ENCODE measurements around the gene ASXL2. TPM values are rescaled to one million over a fixed set of nuclear protein-coding genes. Genes with fewer than 3 reads are reported as not detected.
"Not testable (repeated sequence)": the region's sequence is repeated elsewhere in the genome, so short reads cannot be mapped to it uniquely, and the experiment has no call there.

ASXL2 gene
- total RNA-seq, 1 donor from 2014 or later: 39.3 TPM

DNA sequence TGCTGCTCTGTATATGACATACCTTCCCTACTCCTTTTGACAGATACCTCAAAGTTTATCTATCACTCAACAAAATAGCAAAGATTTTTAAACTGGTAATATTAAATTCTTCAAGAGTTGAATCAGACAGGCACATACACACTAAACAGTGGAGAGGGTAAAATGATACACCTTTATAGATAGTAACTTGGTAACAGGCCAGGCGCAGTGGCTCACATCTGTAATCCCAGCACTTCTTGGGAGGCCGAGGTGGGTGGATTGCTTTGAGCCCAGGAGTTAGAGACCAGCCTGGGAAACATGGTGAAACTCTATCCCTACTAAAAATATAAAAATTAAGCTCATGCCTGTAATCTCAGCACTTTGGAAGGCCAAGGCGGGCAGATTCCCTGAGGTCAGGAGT, 23.2 kb downstream of the ASXL2 start:
- no peak for DNase-seq
- H3K9me3 ChIP-seq: no peaks in the 10 kb centered on the region
- peaks cover 30% of the 10 kb centered on the region for H3K4me1 ChIP-seq
- no peak overlapping the region for H3K27ac ChIP-seq
- no peaks in the 10 kb centered on the region for H3K27me3 ChIP-seq (ENCODE audit: low read depth)
- H3K4me3 ChIP-seq: no peak overlapping the region
- intact Hi-C loops (cut with DNase I): no loop called here
- ATAC-seq: no peak
- no peaks in the 10 kb centered on the region for H3K36me3 ChIP-seq
- TF ChIP-seq CTCF (IDR thresholded peaks at IDR 0.05): no peak

- intact Hi-C loops (cut with DNase I): no loop called here
- Histone ChIP-seq H3K4me1 (peaks cover 30% of the 10 kb centered on the region), H3K9me3 (no peaks in the 10 kb centered on the region), H3K36me3 (no peaks in the 10 kb centered on the region), H3K4me3 (no peak overlapping the region), H3K27me3 (ENCODE audit: low read depth) (no peaks in the 10 kb centered on the region), H3K27ac (no peak overlapping the region)
- DNase-seq: no peak
- no peak for TF ChIP-seq CTCF (IDR thresholded peaks at IDR 0.05)
- ATAC-seq: no peak
Measured at GRCh38 chr2:25854613-25855012, 23.7 kb downstream of the ASXL2 start.

- ATAC-seq (peak in 1 of 2 donors; percentile 24), DNase-seq (no peak)
- Histone ChIP-seq H3K4me1 (peaks cover 30% of the 10 kb centered on the region), H3K4me3 (no peak overlapping the region), H3K27ac (no peak overlapping the region), H3K36me3 (no peaks in the 10 kb centered on the region), H3K9me3 (no peaks in the 10 kb centered on the region), H3K27me3 (ENCODE audit: low read depth) (no peaks in the 10 kb centered on the region)
- intact Hi-C loops (cut with DNase I): no loop called here
- TF ChIP-seq CTCF (IDR thresholded peaks at IDR 0.05): no peak
Measured at GRCh38 chr2:25853038-25853638, 25.1 kb downstream of the ASXL2 start.

DNA sequence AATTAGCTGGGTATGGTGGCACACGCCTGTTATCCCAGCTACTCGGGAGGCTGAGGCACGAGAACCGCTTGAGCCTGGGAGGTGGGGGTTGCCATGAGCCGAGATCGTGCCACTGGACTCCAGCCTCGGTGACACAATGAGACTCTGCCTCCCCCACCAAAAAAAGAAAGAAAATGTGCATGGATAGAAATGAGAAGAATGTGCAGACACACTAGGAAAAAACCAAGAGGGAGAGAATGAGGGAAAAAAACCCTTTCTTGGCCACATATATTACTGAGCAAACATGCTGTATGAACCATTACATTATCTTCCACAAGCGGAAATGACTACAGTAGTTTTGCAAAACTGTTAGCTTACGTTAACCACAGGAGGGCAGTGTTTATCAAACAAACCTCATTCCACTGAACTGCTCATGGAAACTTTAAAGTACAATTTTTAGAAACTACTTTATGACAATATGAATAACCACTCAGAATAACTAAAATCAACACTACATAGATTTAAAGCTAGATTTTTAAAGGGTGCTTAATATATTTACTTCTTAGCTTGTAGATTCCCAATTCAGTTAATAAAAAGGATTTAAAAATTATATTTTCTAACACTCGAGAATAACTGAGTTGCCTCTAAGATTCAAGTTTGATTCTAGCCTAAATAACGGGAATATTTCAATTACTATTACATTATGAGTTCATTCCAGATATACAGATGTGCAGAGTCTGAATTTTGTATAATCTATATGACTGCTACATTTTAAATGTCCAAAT, 26.4 kb downstream of the ASXL2 start:
- H3K27ac ChIP-seq: no peak overlapping the region
- H3K4me3 ChIP-seq: peak overlapping the region; percentile 14
- ATAC-seq (peak; percentile 95), DNase-seq (no peak)
- intact Hi-C loops (cut with DNase I): no loop called here
- H3K4me1 ChIP-seq: peaks cover 25% of the 10 kb centered on the region
- H3K36me3 ChIP-seq: no peaks in the 10 kb centered on the region
- TF ChIP-seq CTCF (IDR thresholded peaks at IDR 0.05): peak; percentile 72
- H3K9me3 ChIP-seq: no peaks in the 10 kb centered on the region
- H3K27me3 ChIP-seq (ENCODE audit: low read depth): no peaks in the 10 kb centered on the region

- H3K27me3 ChIP-seq (ENCODE audit: low read depth); H3K9me3 ChIP-seq; ATAC-seq; intact Hi-C loops (cut with DNase I); H3K4me3 ChIP-seq; H3K36me3 ChIP-seq; H3K27ac ChIP-seq; DNase-seq: not testable (repeated sequence)
- peaks cover 25% of the 10 kb centered on the region for H3K4me1 ChIP-seq
Measured at GRCh38 chr2:25850400-25850799, 27.9 kb downstream of the ASXL2 start.

DNA sequence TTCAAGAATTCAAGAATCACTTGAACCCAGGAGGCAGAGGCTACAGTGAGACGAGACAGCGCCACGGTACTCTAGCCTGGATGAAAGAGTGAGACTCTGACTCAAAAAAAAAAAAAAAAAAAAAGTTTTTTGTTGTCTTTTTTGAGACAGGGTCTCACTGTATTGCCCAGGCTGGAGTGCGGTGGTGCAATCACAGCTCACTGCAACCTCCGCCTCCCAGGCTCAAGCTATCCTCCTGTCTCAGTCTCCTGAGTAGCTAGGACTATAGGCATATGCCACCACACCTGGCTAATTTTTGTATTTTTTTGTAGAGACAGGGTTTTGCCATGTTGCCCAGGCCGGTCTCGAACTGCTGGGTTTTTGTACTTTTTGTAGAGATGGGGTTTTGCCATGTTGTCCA, 28.9 kb downstream of the ASXL2 start:
- H3K4me3 ChIP-seq; H3K9me3 ChIP-seq; intact Hi-C loops (cut with DNase I); DNase-seq; H3K27me3 ChIP-seq (ENCODE audit: low read depth); ATAC-seq; H3K27ac ChIP-seq: not testable (repeated sequence)
- Histone ChIP-seq H3K4me1 (peaks cover 25% of the 10 kb centered on the region), H3K36me3 (peaks cover 12% of the 10 kb centered on the region)
